Activated T-helper 1 cell treated with anti-CD3 and anti-CD28 coated beads, Interleukin-2, amount 50 U/mL, for 16 hours (primary cell): ENCODE data around the gene CENPP.

Experiments
- DNase-seq, 2 donors: peaks; one replicate each; pipeline ENCODE4 v3.0.0-alpha.2; 2020; ENCODE audit warnings: low read depth in 1 of 2, low spot score in 1 of 2

CENPP gene

DNA sequence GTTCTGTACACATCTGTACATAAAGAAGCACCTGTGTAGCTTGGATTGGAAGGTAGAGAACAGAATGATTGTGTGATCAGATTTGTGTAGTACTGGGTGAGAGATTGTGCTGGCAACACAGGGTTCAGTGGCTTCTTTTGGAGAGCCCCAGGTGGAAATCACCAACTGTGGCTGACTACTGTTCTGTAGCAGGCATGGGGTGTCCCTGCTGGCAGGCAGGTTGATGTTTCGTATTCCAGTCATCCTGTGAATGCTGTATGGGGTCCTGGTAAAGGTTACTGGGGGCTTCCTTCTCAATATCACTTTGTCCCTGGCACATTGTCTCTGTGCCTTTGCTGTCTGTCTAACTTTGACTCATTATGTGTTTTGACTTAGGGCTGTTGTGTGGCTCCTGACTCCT, 151.2 kb downstream of the CENPP start:
- DNase-seq = no peak

- DNase-seq = no peak
Observed at GRCh38 chr9:92478783-92479182, 153.0 kb downstream of the CENPP start.

GRCh38 chr9:92479346-92479745, 153.6 kb downstream of the CENPP start:
- DNase-seq = no peak

DNA sequence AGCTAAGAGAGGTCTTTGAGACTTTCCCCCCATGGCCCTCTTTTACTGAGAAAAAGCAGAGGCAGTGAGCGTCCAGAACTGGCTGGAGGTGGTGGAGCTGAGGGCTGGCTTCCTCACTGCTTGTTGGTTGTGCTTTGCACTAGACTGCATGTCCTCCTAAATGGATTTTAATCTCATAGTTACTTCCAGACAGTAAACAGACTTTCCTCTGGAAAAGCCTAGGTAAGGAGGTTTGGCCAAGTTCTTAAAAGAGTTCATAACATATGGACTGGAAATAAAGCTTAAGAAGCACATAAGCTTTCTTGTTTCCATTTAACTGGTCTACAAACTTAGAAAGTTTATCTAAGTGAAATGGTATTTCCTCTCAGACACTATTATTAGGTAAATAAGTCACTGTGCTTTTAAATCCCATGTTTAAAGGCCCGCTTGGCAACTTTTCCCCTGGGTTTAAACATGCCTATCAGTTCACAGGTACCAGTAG, 154.6 kb downstream of the CENPP start:
- DNase-seq = no peak

GRCh38 chr9:92480986-92481633, 155.4 kb downstream of the CENPP start:
- no peak for DNase-seq

DNA sequence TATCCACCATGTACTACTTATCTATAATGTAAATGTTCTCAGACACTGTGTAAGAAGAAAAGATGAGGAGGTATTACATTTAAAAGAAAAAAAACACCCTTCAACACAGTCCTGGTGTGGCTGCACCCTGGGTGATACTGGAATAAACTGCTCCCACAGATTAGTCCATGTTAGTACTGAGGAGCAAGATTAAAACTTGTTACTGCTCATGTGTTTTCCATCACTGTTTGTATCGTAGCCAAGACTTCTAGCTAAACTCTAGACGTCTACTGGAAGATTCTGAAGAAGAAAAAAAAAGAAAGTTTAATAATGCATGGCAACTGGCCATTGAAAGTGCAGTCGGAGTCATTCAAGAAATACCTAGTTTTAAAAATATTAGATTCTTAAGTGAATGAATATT, 156.6 kb downstream of the CENPP start, which contains the start of gene ASPN:
TSS of gene ASPN (minus strand) at position 178 of the 400 bp plus-strand sequence.
- no peak for DNase-seq

- no peak for DNase-seq
Observed at GRCh38 chr9:92482805-92483204, 157.1 kb downstream of the CENPP start.

GRCh38 chr9:92483627-92484545, 158.1 kb downstream of the CENPP start:
- DNase-seq = no peak

DNA sequence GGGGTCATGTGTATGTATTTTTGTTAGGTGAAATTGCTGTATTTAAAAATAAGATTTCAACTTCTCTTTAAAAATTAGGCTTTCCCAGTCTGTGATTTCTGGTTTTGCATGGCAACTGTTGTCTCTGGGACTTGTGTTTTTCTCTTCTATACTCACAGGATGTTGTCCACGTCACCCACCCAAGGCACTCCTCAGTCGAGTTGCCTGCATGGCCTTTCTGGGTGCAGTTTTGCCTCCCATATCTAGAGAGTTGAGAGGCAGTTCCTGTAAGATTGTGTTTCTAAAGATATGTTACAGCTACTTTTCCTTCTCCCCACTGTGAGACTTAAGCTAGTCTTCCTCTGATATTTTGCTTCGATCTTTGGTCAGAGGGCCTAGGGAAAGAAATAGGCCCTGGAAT, 158.8 kb downstream of the CENPP start:
- no peak for DNase-seq

DNA sequence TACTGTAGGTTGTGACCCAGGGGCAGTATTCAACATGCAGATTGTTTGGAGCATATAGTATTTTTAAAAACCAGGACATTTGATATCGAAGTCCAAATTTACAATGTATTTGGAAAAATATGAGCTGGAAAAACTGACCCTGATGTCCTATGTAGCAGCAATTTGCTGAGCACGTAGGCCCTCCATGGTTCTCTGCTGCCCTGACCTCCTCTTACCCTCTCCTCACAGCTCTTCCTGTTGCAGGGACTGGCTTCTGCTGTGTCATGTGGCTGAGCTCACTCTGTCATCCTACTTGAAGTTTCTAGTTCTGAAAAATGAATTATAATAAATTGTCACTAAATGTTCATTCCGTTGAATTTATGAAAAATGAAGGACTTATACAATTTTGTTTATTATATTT, 160.6 kb downstream of the CENPP start:
- no peak for DNase-seq

DNA sequence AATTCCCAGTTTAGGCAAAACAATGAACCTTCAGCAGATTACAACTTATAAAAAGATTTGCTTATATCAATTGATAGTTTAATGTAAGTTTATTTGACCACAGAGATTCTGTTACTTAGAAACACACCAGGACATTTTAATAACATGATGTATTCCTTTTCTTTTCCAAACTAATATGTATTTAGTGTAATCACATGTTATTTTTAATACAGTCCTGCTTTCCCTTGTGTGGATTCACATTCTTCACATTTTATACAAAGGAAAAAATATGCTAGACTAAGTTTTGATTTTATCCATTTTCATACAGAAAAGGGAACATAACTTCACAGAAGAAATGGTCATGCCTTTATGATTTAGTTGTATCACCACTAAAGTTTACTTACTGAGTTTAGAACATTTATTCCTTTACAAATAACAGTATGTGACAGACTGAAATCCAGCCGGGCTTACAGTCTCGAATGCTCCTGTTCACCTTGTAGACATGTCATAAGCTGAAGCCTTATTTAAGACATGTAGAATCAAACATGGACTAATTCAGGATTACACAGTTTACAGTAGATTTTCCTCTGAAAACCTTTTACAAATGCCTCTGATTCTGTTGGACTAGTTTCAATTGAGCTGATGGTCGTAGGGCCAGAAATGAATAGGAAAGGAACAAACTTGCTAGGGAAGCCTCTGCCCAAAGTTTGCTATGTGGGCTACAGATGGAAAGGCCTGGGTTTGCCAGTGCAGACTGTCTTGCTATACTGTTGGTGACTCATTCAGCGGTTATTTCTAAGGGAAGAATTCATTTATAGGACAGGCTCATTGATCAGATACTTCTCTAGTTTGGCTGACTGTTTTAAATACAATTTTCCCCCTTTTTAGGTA, 163.2 kb downstream of the CENPP start:
- no peak for DNase-seq

DNA sequence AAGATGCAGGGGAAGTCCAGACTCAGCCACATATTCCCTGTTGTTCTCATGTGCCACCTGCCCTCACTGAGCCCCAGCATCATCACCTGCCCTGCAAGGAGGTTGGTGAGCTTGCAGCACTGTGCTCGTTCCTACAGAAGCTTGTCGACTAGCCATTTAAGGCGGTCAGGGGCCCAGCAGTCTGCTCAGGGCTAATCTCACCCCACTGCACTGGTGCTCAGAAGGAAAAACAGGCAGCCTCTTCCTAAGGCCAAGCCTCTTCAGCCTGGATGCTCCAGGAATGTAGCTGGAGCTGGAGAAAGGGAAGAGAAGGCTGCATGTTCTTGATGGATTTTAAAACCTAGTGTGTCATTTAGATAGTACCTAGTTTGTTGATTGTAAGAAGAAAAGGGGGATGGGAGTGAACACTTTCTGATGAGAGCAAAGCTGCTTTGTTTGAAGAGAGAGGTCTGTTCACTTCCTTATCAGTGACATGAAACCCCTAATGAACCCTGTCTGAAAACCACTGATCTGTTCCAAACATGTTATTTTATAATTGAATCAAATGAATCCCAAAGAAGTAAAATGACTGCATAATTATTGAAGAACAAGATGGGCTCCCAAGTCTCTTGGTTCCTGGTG, 167.1 kb downstream of the CENPP start:
- no peak for DNase-seq

GRCh38 chr9:92493749-92494387, 168.1 kb downstream of the CENPP start:
- no peak for DNase-seq

- DNase-seq = no peak
Observed at GRCh38 chr9:92494856-92495255, 169.1 kb downstream of the CENPP start.

DNA sequence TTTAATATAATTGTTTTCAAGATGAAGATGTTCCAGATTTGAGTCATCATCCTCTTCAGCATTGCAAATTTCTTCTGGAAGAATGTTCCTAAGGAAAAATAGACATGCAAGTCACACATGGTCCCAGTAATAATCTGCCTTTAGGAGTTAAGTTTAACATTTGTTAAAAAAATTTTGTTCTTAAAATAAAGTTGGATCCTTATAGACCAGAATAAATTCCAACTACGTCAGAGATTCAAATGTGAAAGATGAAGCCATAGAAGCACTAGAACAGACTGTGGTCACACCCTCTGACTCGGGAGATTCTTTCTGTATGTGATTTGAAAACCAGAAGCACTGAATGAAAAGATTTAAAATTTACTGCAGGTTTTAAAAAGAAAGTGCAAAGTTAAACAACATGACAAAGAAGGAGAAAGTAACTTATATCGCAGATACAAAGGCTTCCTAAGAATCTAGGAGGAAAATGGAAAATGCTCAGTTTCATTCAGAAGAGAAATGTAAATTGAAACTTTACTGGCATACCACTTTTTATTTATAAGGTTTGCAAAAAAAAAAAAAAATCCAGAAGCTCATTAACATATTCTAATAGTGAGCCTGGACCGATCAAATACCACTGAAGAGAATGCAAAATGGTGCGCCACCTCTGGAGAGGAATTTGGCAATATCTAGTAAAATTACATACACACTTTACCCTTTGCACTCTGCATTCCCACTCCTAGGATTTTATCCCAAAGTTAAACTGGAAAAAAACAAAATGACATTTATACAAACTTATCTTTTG, 170.8 kb downstream of the CENPP start:
- no peak for DNase-seq

DNA sequence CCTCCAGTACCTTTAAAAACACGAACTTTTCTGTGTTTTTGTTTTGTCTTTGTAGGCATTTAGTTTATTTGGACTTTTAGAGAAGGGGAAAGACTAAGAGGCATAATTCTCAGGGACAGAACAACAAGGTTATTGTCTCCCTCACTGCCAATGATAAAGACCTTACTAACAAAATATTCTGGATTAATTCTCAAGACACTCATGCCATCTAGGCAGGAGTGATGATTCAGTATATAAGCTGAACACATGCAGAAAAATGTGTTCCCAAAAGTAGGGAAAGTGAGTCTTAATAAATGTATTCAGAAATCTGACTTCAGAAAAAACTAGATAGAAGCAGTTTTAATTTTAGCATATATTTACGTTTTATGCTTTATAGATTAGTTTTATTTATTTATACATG, 173.9 kb downstream of the CENPP start:
- DNase-seq = no peak

- no peak for DNase-seq
Observed at GRCh38 chr9:92500725-92501124, 175.0 kb downstream of the CENPP start.

DNA sequence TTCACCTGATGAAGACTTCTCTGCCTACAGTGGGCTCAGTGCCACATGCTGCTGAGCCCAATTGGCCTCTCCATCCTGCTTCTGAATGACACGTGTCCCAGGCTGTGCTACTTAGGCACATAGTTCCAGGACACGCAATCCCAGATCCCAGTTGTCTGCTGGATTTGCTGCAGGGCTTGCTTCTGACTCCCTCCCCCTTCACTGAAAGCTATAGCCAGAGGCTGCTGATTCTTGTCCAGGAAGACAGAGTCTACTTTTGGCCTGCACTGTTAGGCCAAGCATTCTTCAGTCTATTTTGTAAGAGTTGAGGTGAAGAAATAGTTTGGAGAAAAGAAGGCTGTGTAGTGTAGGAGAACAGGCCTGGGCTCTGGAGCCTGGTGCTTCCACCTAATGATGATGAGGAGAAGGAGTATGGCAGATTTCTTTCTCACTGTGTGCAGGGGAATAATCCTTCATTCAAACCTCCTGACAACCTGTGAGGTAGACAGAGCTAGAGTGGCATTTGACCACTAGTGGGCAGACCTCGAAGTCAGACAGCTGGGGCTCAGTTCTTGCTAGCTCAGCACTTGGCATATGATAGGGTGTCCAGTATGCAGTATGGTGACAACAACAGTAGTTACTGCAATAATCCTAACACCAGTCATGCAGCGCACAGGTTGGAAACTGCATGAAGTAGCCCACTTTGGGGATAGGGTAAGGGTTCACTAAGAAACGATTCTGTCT, 176.1 kb downstream of the CENPP start:
- no peak for DNase-seq

DNA sequence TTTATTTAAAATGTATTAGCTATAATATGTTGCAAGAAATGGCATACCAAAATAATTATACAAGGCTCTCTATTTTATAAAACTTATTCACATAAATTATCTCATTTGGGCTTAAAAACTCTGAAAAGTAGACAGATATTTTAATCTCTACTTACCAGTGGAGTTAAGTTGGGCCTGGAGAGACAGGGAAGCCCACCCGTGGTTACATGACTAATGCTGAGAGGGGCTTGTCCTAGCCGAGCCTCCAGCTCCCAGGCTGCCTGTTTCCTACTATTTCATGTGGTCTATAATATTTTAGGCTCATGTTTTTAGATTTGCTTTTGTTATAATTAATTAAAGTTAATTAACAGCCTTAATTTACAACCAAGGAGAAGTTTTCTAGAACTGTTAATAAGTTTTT, 177.4 kb downstream of the CENPP start:
- DNase-seq = no peak
